IPS-NIHi7 (cell line): ENCODE data around the gene ASB14.
"Not testable (repeated sequence)": the region's sequence is repeated elsewhere in the genome, so short reads cannot be mapped to it uniquely, and the experiment has no call there.

ENCODE experiments used
- DNase-seq: peaks from one replicate; pipeline ENCODE4 v3.0.0; 2012; ENCODE audit warnings: mixed read lengths; ENCODE audit errors: extremely low spot score

The ASB14 gene

GRCh38 chr3:57292159-57292896 is at the start of gene ASB14:
Gene ASB14 (minus strand): TSS chr3:57292685. CDS start chr3:57292033, 652 bp downstream.
- no peak for DNase-seq

GRCh38 chr3:57339071-57339642 is 46.7 kb upstream of the ASB14 start:
- DNase-seq, result not testable (repeated sequence)

GRCh38 chr3:57338272-57339070 is 46.0 kb upstream of the ASB14 start:
- not testable (repeated sequence) for DNase-seq

GRCh38 chr3:57335283-57335938 is 42.9 kb upstream of the ASB14 start:
- DNase-seq, result no peak

GRCh38 chr3:57331078-57331610 is 38.7 kb upstream of the ASB14 start:
- no peak for DNase-seq

- DNase-seq, result not testable (repeated sequence)
Observed at GRCh38 chr3:57326498-57326897, 34.0 kb upstream of the ASB14 start.

- no peak for DNase-seq
Observed at GRCh38 chr3:57314204-57314603, 21.7 kb upstream of the ASB14 start.

- no peak for DNase-seq
Observed at GRCh38 chr3:57309769-57310360, 17.4 kb upstream of the ASB14 start.

GRCh38 chr3:57303520-57303919 is 11.0 kb upstream of the ASB14 start:
- DNase-seq, result not testable (repeated sequence)

GRCh38 chr3:57298041-57298440 is 5.6 kb upstream of the ASB14 start:
- DNase-seq, result no peak

GRCh38 chr3:57292897-57293526 is 527 bp upstream of the ASB14 start:
- no peak for DNase-seq

GRCh38 chr3:57288403-57288802 is 4.1 kb downstream of the ASB14 start:
- no peak for DNase-seq

GRCh38 chr3:57287205-57287604 is 5.3 kb downstream of the ASB14 start:
- DNase-seq, result no peak

GRCh38 chr3:57283334-57283733 is 9.2 kb downstream of the ASB14 start:
- DNase-seq, result no peak

- DNase-seq, result no peak
Observed at GRCh38 chr3:57281715-57282114, 10.8 kb downstream of the ASB14 start.

GRCh38 chr3:57279685-57280084 is 12.8 kb downstream of the ASB14 start:
- no peak for DNase-seq

- no peak for DNase-seq
Observed at GRCh38 chr3:57278237-57278636, 14.2 kb downstream of the ASB14 start.

GRCh38 chr3:57275393-57275792 is 17.1 kb downstream of the ASB14 start:
- DNase-seq, result no peak

- no peak for DNase-seq
Observed at GRCh38 chr3:57274845-57275244, 17.6 kb downstream of the ASB14 start.

- DNase-seq, result no peak
Observed at GRCh38 chr3:57268416-57268815, 24.1 kb downstream of the ASB14 start.

GRCh38 chr3:57261929-57262328 is 30.6 kb downstream of the ASB14 start:
- no peak for DNase-seq
